ENCODE results near the gene MAL. TPM values are rescaled to one million over a fixed set of nuclear protein-coding genes. Genes with fewer than 3 reads are reported as not detected.

The MAL gene
- total RNA-seq, result not detected in 2 replicates

GRCh38 chr2:95025406-95026319, at the start of gene MAL:
Gene MAL, plus strand, starts transcription at chr2:95025708. Its CDS starts 85 bp downstream, at chr2:95025793.

Other genes starting within 250 kb of the MAL start
- not detected in 2 replicates for gene TEKT4, start 154.3 kb upstream of the MAL start, total RNA-seq
- 54.9 and 65.4 TPM in 2 replicates for gene MRPS5, start 96.1 kb downstream of the MAL start, total RNA-seq
- 14.8 and 16.0 TPM in 2 replicates for gene ZNF514, start 134.1 kb downstream of the MAL start, total RNA-seq
- gene ZNF2, start 140.1 kb downstream of the MAL start, total RNA-seq, result 6.3 and 9.0 TPM in 2 replicates
- 4.5 and 6.6 TPM in 2 replicates for gene ZNF892, start 181.8 kb downstream of the MAL start, total RNA-seq
- gene PROM2, start 248.7 kb downstream of the MAL start, total RNA-seq, result 0.11 and 0.25 TPM in 2 replicates